Measurements from ENCODE around the gene DNM3.
"Not testable (repeated sequence)": the region's sequence is repeated elsewhere in the genome, so short reads cannot be mapped to it uniquely, and the experiment has no call there.

The DNM3 gene

GRCh38 chr1:171984850-171985485, 143.7 kb downstream of the DNM3 start:
- no peak for DNase-seq

GRCh38 chr1:171985639-171986038, 144.3 kb downstream of the DNM3 start:
- no peak for DNase-seq

- DNase-seq, result no peak
Measured at GRCh38 chr1:171988243-171988885, 147.1 kb downstream of the DNM3 start.

- no peak for DNase-seq
Measured at GRCh38 chr1:171990371-171990770, 149.1 kb downstream of the DNM3 start.

GRCh38 chr1:171994293-171994692, 153.0 kb downstream of the DNM3 start:
- DNase-seq, result no peak

GRCh38 chr1:171995573-171995972, 154.3 kb downstream of the DNM3 start:
- no peak for DNase-seq

- no peak for DNase-seq
Measured at GRCh38 chr1:171997936-171998335, 156.6 kb downstream of the DNM3 start.

DNA sequence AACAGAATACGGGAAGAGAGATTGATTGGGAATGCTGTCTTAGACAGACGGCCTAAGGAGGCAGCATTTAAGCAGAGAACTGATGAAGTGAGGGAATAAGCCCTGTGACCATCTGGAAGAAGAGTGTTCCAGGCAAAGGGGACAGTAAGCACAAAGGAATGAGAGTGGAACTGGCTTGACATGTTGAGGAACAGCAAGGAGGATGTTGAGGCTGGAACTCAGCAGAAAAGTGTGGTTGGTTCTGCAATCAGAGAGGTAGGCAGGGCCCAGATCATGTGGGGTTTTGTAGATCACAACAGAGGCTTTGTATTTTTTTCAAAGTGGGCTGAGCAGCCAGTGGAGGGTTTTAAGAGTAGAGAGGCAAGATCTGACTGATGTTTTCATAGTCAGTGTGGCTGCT, 157.4 kb downstream of the DNM3 start:
- no peak for DNase-seq

- no peak for DNase-seq
Measured at GRCh38 chr1:171999756-172000155, 158.5 kb downstream of the DNM3 start.

- no peak for DNase-seq
Measured at GRCh38 chr1:172001288-172001687, 160.0 kb downstream of the DNM3 start.

DNA sequence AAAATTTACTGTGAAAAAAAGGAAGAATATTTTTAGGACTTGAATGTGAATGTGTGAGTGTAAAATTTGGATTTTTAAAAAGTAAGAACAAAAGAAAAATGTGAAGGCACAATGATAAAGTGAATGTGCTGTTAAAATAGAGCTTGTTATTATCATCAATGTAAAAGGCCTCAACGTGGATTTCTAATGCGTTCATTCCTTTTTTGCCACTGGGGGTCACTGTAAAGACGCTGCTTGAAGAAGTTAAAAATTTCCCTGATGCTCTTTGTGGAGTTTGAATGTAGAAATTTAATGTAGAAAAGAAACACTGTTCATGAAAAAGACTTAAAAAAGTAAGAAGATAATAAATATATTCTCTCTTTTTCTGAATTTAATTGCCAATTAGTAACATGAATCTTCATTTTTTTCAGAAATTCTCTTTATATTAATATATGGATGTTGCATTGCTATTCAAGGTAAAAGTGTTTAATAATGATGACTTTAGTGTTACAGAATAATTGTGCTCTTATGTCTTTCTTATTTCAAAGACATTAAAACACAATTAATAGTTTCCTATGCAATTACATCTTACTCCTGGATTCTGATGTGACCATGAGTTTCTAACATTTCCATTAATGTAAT, 161.5 kb downstream of the DNM3 start:
- peak; percentile 4 for DNase-seq

DNA sequence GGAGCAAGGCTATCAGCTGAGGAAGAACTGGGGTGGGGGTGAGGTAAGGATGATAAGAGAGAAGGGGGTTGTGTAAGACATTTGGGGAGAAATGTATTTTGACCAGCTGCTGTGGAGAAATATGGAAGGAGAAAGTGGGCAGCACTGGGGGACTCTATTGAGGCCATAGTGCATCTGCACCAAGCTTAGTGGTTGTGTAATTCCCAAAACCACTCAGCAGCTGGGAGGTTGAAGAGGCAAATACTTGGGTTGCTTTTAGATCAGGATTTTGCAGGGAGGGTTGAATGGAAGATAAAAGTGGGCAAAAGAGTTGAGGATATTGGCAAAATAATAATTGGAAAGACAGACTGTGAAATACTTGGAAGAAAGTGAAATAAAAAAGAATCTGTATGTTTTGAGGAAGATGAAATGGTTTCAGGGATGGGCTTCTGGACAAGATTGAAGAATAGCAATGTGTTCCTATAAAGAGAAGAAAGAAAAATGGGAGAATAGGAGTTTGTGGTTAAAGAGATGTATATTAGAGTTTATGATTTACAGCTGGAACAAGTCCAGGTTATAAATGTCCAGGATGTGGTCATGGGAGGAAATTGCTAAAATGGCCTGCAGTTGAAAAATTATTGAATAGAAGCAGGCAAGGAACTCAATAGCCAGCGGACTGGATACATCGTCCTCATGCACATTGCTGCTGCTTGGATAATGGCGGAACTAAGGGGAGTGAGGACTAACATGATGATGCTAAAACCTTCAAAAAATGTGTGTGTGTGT, 162.7 kb downstream of the DNM3 start:
- no peak for DNase-seq

DNA sequence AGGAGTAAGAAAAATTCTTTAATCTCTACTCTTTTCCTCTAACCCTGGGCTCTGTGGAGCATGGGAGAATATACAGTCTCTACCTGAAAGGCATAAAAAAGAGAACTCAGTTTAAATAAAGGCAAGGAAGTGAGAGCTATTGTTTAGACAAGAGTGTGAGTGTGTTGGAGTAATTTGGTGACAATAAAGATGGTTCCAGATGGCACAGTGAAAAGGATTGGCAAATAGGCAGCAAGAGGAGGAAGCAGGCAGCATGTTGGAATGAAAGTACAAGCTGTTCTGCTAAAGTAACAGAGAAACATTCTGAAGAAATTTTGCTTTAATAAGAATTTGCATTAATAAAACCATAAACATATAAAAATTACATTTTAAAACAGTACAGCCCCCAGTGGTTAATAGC, 163.4 kb downstream of the DNM3 start:
- DNase-seq, result no peak

DNA sequence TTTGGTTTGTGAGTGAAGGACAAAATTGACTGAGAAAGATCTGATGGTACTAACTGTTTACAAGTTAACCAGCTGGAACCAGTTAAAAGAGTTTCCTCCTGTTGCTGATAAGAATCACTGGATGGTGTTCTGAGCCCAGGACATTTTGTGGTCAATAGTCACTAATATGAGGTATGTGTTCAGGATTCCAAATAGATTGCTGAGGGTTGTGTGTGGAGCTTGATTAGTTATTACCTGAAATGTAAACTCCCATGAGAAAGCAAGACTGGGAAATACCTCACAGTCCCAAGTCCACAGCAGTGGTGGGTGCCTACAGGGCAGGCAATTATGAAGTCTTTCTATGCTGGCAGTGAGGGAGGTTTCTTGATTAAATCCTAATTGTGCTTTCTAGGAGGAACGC, 164.6 kb downstream of the DNM3 start:
- DNase-seq, result no peak

DNA sequence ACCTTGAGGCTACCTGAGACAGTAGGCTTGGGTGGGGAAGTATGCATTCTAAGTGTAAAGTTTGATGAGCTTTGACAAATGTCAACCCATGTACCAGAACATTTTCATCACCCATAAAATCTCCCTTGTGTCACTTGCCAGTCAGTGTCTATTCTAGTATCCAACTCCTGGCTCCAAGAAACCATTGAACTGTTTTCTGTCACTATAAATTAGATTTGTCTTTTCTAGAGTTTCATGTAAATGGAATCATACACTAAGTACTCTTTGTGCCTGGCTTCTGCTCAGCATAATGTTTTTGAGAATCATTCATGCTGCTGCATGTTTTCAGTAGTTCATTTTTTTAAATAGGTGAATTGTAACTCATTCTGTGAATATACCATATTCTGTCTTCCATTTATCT, 165.4 kb downstream of the DNM3 start:
- DNase-seq, result no peak

- no peak for DNase-seq
Measured at GRCh38 chr1:172018727-172019311, 177.5 kb downstream of the DNM3 start.

GRCh38 chr1:172019976-172020375, 178.7 kb downstream of the DNM3 start:
- DNase-seq, result no peak

DNA sequence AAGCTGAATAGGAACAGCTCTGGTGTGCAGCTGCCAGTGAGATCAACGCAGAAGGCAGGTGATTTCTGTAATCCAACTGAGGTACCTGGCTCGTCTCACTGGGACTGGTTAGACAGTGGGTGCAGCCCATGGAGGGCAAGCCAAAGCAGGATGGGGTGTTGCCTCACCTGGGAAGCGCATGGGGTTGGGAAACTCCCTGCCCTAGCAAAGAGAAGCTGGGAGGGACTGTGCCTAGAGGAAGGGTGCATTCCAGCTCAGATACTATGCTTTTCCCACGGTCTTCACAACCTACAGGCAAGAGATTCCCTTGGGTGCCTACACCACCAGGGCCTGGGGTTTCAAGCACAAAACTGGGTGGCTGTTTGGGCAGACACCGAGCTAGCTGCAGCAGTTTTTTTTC, 183.2 kb downstream of the DNM3 start:
- DNase-seq, result no peak

DNA sequence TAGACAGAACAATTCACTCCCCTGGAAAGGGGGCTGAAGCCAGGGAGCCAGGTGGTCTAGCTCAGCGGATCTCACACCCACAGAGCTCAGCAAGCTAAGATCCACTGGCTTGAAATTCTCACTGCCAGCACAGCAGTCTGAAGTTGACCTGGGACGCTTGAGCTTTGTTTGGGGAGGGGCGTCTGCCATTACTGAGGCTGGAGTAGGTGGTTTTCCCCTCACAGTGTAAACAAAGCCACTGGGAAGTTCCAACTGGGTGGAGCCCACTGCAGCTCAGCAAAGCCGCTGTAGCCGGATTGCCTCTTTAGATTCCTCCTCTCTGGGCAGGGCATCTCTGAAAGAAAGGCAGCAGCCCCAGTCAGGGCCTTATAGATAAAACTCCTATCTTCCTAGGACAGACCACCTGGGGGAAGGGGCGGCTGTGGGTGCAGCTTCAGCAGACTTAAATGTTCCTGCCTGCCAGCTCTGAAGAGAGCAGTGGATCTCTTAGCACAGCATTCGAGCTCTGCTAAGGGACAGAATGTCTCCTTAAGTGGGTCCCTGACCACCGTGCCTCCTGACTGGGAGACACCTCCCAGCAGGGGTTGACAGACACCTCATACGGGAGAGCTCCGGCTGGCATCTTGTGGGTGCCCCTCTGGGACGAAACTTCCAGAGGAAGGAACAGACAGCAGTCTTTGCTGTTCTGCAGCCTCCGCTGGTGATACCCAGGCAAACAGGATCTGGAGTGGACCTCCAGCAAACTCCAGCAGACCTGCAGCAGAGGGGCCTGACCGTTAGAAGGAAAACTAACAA, 183.8 kb downstream of the DNM3 start:
- not testable (repeated sequence) for DNase-seq

DNA sequence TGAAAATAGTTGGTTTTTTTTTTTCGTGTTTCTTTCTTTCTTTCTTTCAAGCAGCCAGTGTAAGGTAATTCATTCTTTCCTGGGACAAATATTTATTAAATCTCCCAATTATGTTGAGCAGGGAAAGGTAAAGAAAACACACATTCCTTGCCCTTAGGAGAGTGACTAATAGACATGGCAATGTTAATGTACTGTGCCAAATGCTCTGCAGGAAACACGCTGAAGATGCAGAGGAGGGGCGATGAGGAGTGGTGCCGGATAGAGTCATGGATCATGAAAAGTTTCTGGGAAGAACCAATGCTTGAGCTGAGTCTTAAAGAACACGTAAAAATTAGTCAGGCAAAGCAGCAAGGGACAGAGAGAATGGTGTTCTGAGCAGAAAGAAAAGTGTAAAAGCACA, 199.2 kb downstream of the DNM3 start:
- DNase-seq, result no peak

DNA sequence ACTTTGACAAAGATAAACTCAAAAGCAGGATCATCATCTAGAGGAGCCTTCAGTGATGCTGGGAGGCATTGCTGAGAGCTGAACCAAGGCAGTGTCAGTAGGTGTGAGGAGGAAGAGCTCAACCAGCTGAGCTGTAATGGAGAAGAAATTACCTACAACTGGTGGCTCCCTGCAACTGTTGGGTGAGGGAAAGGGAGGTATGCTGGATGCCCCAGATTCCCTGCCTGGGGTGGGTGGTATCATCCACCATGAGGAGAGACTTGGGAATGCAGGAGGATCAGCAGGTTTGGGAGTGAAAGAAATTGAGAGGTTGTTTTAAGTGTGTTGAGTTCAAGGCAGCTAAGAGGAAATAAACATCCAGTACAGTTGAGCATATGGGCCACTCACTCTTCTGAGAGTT, 199.8 kb downstream of the DNM3 start:
- no peak for DNase-seq

DNA sequence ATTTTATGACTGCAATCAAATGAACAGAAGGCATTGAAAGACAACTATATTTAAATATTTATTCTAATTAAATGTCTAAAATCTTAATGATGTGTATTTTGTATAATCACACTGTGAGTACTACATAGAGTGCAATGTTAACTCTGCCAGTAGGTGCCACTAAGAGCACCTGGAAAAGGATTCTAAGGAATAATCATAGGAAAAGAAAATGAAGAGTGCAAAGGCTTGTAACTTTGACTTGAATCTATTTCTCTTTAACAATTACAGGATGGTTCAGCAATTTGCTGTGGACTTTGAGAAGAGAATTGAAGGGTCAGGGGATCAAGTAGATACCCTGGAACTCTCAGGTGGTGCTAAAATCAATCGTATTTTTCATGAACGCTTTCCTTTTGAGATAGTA, 200.4 kb downstream of the DNM3 start:
- DNase-seq, result no peak

GRCh38 chr1:172043900-172044299, 202.6 kb downstream of the DNM3 start:
- DNase-seq, result no peak

Measured in effector CD4-positive, alpha-beta T cell (primary cell).